ENCODE results near the gene RNMT.

The RNMT gene

DNA sequence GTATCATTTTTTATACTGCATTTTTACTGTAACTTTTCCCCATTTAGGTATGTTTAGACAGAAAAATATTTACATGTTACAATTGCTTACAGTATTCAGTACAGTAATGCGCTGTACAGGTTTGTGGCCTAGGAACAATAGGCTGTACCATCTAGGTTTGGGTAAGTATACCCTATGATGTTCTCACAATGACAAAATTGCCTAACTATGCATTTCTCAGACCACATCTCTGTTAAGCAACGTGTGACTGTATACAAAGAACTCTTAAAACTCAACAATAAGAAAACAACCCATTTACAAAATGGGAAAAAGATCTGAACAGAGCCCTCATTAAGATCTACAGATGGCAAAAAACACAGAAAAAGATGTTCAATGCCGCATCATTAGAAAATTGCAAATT is 29.5 kb upstream of the RNMT start:
- ChIA-PET CTCF (no interaction called here), POLR2A (no interaction called here)
- DNase-seq (ENCODE audit: extremely low spot score): no peak
- no peak for TF ChIP-seq ARNT (IDR thresholded peaks at IDR 0.05)
- TF ChIP-seq ZNF384 (IDR thresholded peaks at IDR 0.05): no peak
- TF ChIP-seq ELF4 (IDR thresholded peaks at IDR 0.05): no peak
- TF ChIP-seq L3MBTL2 (conservative IDR thresholded peaks at IDR 0.05): no peak
- no peak for TF ChIP-seq TARDBP (IDR thresholded peaks at IDR 0.05)
- no peak for TF ChIP-seq SP1 (IDR thresholded peaks at IDR 0.05)
- no peak for TF ChIP-seq BHLHE40 (IDR thresholded peaks at IDR 0.05; ENCODE audit: borderline replicate concordance)
- TF ChIP-seq, protein P1, sequence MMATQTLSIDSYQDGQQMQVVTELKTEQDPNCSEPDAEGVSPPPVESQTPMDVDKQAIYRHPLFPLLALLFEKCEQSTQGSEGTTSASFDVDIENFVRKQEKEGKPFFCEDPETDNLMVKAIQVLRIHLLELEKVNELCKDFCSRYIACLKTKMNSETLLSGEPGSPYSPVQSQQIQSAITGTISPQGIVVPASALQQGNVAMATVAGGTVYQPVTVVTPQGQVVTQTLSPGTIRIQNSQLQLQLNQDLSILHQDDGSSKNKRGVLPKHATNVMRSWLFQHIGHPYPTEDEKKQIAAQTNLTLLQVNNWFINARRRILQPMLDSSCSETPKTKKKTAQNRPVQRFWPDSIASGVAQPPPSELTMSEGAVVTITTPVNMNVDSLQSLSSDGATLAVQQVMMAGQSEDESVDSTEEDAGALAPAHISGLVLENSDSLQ (IDR thresholded peaks at IDR 0.05): no peak
- TF ChIP-seq FOXK2 (IDR thresholded peaks at IDR 0.05): no peak
- no peak for TF ChIP-seq SUZ12 (IDR thresholded peaks at IDR 0.05)
- no peak for TF ChIP-seq CTBP1 (IDR thresholded peaks at IDR 0.05; ENCODE audit: borderline replicate concordance)

DNA sequence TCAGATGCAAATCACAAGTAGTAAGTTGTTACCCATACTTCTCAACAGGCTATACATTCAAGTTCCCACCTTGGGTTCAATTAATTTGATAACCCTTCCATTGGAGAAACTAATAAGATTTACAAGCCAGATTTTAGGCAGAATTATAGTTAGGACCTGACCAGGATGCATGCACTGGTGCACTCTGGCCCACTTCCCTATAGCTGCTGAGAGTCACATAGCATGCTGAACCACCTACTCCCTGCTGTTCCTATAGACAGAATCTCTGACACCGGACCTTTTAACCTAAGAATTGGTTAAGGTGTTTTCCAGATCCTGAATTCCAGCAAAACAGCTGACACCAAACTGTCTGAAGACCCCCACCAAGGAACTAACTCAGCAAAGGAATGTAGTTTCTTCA is 26.3 kb upstream of the RNMT start:
- DNase-seq (ENCODE audit: extremely low spot score): no peak
- POLR2A ChIA-PET: no interaction called here
- no peak for TF ChIP-seq L3MBTL2 (conservative IDR thresholded peaks at IDR 0.05)
- CTCF ChIA-PET: no interaction called here

DNA sequence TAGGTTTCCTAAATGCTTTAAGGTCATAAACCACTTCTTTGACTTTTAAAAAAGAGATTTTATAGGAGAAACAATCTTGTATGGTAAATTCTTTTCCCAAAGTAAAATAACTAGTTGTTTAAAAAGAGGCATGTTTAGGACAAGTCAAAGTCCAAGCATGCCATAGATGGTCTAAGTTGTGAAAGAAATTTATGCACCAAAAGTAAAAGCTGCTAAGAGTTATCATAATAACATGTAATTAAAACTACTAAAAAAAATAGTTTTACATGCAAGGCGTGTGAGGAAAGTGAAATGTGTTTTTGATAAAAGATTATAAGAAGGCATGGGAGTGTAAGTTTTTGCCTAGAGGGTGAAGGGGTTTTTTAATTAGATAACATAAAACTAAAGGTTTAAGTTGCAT is 22.6 kb upstream of the RNMT start:
- DNase-seq (ENCODE audit: extremely low spot score): no peak
- CTCF ChIA-PET: no interaction called here
- POLR2A ChIA-PET: no interaction called here
- TF ChIP-seq ZNF384 (IDR thresholded peaks at IDR 0.05) (no peak), BHLHE40 (IDR thresholded peaks at IDR 0.05; ENCODE audit: borderline replicate concordance) (no peak), FOXM1 (IDR thresholded peaks at IDR 0.05; ENCODE audit: borderline replicate concordance) (no peak), CTBP1 (IDR thresholded peaks at IDR 0.05; ENCODE audit: borderline replicate concordance) (no peak), HDGF (IDR thresholded peaks at IDR 0.05; ENCODE audit: borderline replicate concordance) (no peak), SUZ12 (IDR thresholded peaks at IDR 0.05) (no peak), TARDBP (IDR thresholded peaks at IDR 0.05) (no peak), ARNT (IDR thresholded peaks at IDR 0.05) (no peak), FOXA1 (IDR thresholded peaks at IDR 0.05) (no peak), NFRKB (IDR thresholded peaks at IDR 0.05) (no peak), LEF1 (IDR thresholded peaks at IDR 0.05; ENCODE audit: borderline replicate concordance) (no peak), ELF4 (IDR thresholded peaks at IDR 0.05) (no peak), L3MBTL2 (conservative IDR thresholded peaks at IDR 0.05) (no peak), FOXK2 (IDR thresholded peaks at IDR 0.05) (no peak), SP1 (IDR thresholded peaks at IDR 0.05) (no peak)
- TF ChIP-seq, protein P1 (IDR thresholded peaks at IDR 0.05): no peak

DNA sequence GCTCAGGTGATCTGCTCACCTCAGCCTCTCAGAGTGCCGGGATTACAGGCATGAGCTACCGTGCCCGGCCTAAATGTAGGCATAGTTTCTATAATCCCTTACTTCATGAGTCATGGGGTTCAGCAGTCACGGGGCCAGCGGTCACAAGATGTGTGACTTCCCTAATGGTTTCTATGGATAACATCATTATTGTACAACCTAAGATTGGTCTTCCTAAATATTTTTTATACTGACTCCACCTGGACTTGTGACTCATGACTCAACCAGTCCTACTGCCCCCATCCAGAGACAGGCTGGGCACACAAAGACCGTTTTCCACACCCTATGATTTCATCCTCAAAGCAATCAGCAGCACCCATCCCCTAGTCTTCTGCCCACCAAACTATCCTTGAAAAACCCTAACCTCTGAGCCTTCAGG is 16.1 kb upstream of the RNMT start:
- POLR2A ChIA-PET: no interaction called here
- TF ChIP-seq CTBP1 (IDR thresholded peaks at IDR 0.05; ENCODE audit: borderline replicate concordance) (no peak), BHLHE40 (IDR thresholded peaks at IDR 0.05; ENCODE audit: borderline replicate concordance) (no peak), ARNT (IDR thresholded peaks at IDR 0.05) (no peak), TARDBP (IDR thresholded peaks at IDR 0.05) (no peak), L3MBTL2 (conservative IDR thresholded peaks at IDR 0.05) (no peak), FOXM1 (IDR thresholded peaks at IDR 0.05; ENCODE audit: borderline replicate concordance) (no peak)
- CTCF ChIA-PET: no interaction called here
- DNase-seq (ENCODE audit: extremely low spot score): no peak

DNA sequence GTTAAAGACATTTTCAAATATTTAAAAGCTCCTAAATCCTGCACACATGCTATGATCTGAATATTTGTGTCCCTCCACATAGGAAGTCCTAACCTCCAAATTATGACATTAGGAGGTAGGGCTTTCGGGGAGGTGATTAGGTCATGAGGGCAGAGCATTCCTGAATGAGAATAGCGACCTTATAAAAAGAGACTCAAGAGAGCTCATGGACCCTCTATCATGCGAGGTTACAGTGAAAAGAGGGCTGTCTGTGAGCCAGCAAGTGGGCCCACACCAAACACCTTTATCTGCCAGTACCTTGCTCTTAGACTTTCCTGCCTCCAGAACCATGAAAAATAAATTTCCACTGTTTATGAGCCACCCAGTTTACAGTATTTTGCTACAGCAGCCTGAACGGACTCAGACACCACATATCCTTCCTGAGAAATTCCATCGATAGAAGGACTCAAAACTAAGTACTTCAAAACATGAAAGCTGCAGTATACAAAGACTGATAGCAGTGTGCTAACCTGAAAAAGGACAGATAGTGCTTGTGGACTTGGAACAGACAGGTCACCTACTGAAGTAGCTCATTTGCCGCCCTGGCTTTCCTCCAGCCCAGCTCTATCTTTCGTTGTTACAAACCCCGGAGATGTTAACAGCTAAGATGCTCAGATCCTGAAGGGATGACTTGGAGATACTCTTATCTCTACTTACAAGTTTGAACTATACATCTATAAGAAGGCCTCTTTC is 13.9 kb upstream of the RNMT start:
- CTCF ChIA-PET: no interaction called here
- no peak for TF ChIP-seq SUZ12 (IDR thresholded peaks at IDR 0.05)
- TF ChIP-seq L3MBTL2 (conservative IDR thresholded peaks at IDR 0.05): no peak
- TF ChIP-seq LEF1 (IDR thresholded peaks at IDR 0.05; ENCODE audit: borderline replicate concordance): no peak
- TF ChIP-seq SP1 (IDR thresholded peaks at IDR 0.05): no peak
- TF ChIP-seq, protein P1 (IDR thresholded peaks at IDR 0.05): no peak
- no peak for TF ChIP-seq FOXA1 (IDR thresholded peaks at IDR 0.05)
- TF ChIP-seq ELF4 (IDR thresholded peaks at IDR 0.05): no peak
- TF ChIP-seq CTBP1 (IDR thresholded peaks at IDR 0.05; ENCODE audit: borderline replicate concordance): no peak
- no peak for TF ChIP-seq ARNT (IDR thresholded peaks at IDR 0.05)
- no peak for TF ChIP-seq TARDBP (IDR thresholded peaks at IDR 0.05)
- no peak for TF ChIP-seq BHLHE40 (IDR thresholded peaks at IDR 0.05; ENCODE audit: borderline replicate concordance)
- TF ChIP-seq NFRKB (IDR thresholded peaks at IDR 0.05): no peak
- POLR2A ChIA-PET: no interaction called here
- no peak for DNase-seq (ENCODE audit: extremely low spot score)

DNA sequence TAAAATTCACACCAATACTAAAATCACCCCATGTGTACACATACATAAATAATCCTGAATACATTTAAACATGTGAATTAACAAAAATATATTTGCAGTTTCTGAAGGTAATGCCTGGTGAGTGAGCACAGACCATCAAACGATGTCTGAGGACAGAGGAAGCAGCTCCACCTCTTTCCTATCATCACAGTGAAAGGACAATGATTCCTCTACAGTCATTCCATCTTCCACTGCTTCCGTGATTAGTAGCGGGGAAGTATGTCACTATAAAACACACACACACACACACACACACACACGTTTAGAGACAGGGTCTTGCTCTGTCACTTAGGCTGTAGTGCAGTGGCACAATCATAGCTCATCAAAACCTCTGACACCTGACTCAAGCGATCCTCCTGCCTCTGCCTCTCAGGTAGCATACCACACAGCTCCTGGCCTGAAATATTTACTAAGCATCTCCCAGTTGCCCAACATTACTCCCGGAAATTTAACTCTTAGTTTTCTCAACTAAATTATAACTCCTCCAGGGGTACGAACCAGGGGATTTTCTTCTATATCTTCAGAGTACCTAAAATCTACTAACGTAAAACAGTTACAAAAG is 12.9 kb upstream of the RNMT start:
- DNase-seq (ENCODE audit: extremely low spot score): no peak
- CTCF ChIA-PET: no interaction called here
- POLR2A ChIA-PET: no interaction called here
- TF ChIP-seq SUZ12 (IDR thresholded peaks at IDR 0.05) (no peak), FOXK2 (IDR thresholded peaks at IDR 0.05) (no peak), ARNT (IDR thresholded peaks at IDR 0.05) (no peak), NFRKB (IDR thresholded peaks at IDR 0.05) (no peak), CTBP1 (IDR thresholded peaks at IDR 0.05; ENCODE audit: borderline replicate concordance) (no peak)
